HEK293T (cell line): ENCODE measurements around the gene DNAAF1.

Experiments used
- ARNT ChIP-seq: fragments of 450-650 bp; IDR thresholded peaks from 2 replicates; pipeline ENCODE4 v1.6.1; 2017; ENCODE audit warnings: mild to moderate bottlenecking
- BHLHE40 ChIP-seq: fragments of 450-650 bp; IDR thresholded peaks from 2 replicates; pipeline ENCODE4 v1.6.1; 2016; ENCODE audit warnings: mild to moderate bottlenecking, moderate library complexity, borderline replicate concordance
- ELF4 ChIP-seq: fragments of 450-650 bp; IDR thresholded peaks from 2 replicates; pipeline ENCODE4 v1.6.1; 2017; ENCODE audit warnings: antibody characterized with exemption
- FOXA1 ChIP-seq: fragments of 450-650 bp; IDR thresholded peaks from 2 replicates; pipeline ENCODE4 v1.6.1; 2016; ENCODE audit warnings: mild to moderate bottlenecking
- HDGF ChIP-seq: fragments of 450-650 bp; IDR thresholded peaks from 2 replicates; pipeline ENCODE4 v1.6.1; 2017; ENCODE audit warnings: antibody characterized with exemption, borderline replicate concordance
- LEF1 ChIP-seq: fragments of 450-650 bp; IDR thresholded peaks from 2 replicates; pipeline ENCODE4 v1.6.1; 2017; ENCODE audit warnings: mild to moderate bottlenecking, borderline replicate concordance
- NFRKB ChIP-seq: fragments of 450-650 bp; IDR thresholded peaks from 2 replicates; pipeline ENCODE4 v1.6.1; 2016; ENCODE audit warnings: mild to moderate bottlenecking, moderate library complexity
- PKNOX1 ChIP-seq: fragments of 450-650 bp; IDR thresholded peaks from 2 replicates; pipeline ENCODE4 v1.6.1; 2016
- SP1 ChIP-seq: fragments of 450-650 bp; IDR thresholded peaks from 2 replicates; pipeline ENCODE4 v1.6.1; 2017
- SUZ12 ChIP-seq: fragments of 450-650 bp; IDR thresholded peaks from 2 replicates; pipeline ENCODE4 v1.6.1; 2016; ENCODE audit warnings: mild to moderate bottlenecking

GRCh38 chr16:84223456-84223855, 78.3 kb downstream of the DNAAF1 start:
- TF ChIP-seq ARNT: no peak
- no peak for TF ChIP-seq NFRKB
- no peak for TF ChIP-seq SUZ12
- TF ChIP-seq BHLHE40: no peak
- TF ChIP-seq ELF4: no peak
- TF ChIP-seq HDGF: no peak
- TF ChIP-seq SP1: no peak
- TF ChIP-seq LEF1: no peak
- TF ChIP-seq FOXA1: no peak
- no peak for TF ChIP-seq PKNOX1
